HepG2 (cell line): Measurements from ENCODE around the gene SP110. TPM values are rescaled to one million over a fixed set of nuclear protein-coding genes. Genes with fewer than 3 reads are reported as not detected.

Source experiments
- AHDC1 ChIP-seq: sonication (generic); formaldehyde crosslinking; IDR thresholded peaks from 2 replicates; pipeline ENCODE4 v1.5.1; 2020; ENCODE audit warnings: mild to moderate bottlenecking, missing genetic modification reagents, borderline replicate concordance
- ATF1 ChIP-seq: IDR thresholded peaks from 2 replicates; pipeline ENCODE4 v1.6.1; 2016; ENCODE audit warnings: mild to moderate bottlenecking, control low read depth
- ATF4 ChIP-seq, 2 experiments: fragments of 450-650 bp in 1 of 2; sonication (generic) in 1 of 2; formaldehyde crosslinking; IDR thresholded peaks; 2 replicates each; pipeline versions ENCODE4 v1.5.0 to v1.8.0; 2020 to 2022; ENCODE audit warnings: mild to moderate bottlenecking in 1 of 2, missing genetic modification reagents in 1 of 2
- FOXP1 ChIP-seq, 2 experiments: fragments of 450-650 bp in 1 of 2; IDR thresholded peaks; 2 replicates each; pipeline ENCODE4 v1.6.1; 2017 to 2018; ENCODE audit warnings: antibody characterized with exemption in 1 of 2
- HMG20B ChIP-seq: conservative IDR thresholded peaks from 2 replicates; pipeline ENCODE4 v1.6.1; 2016; ENCODE audit warnings: missing genetic modification reagents, missing compliant biosample characterization
- JUND ChIP-seq: sonication (generic); formaldehyde crosslinking; IDR thresholded peaks from 2 replicates; pipeline ENCODE4 v1.8.0; 2022; ENCODE audit warnings: mild to moderate bottlenecking, missing genetic modification reagents
- KLF6 ChIP-seq: IDR thresholded peaks from 2 replicates; pipeline ENCODE4 v1.8.0; 2016; ENCODE audit warnings: missing biosample characterization, missing genetic modification reagents
- NCOA1 ChIP-seq: sonication (generic); formaldehyde crosslinking; IDR thresholded peaks from 2 replicates; pipeline ENCODE4 v1.9.0; 2021; ENCODE audit warnings: missing genetic modification reagents
- PRDM10 ChIP-seq: sonication (generic); formaldehyde crosslinking; IDR thresholded peaks from 2 replicates; pipeline ENCODE4 v1.4.0; 2020; ENCODE audit warnings: low read depth, missing genetic modification reagents
- SAP130 ChIP-seq: IDR thresholded peaks from 2 replicates; pipeline ENCODE4 v1.6.1; 2016; ENCODE audit warnings: low read depth
- TFAP4 ChIP-seq: sonication (generic); IDR thresholded peaks from 2 replicates; pipeline ENCODE4 v1.6.1; 2016; ENCODE audit warnings: low read depth, borderline replicate concordance
- THAP9 ChIP-seq: sonication (generic); formaldehyde crosslinking; IDR thresholded peaks from 2 replicates; pipeline ENCODE4; 2020; ENCODE audit warnings: missing genetic modification reagents, mild to moderate bottlenecking, borderline replicate concordance
- ZBTB8A ChIP-seq: sonication (generic); formaldehyde crosslinking; IDR thresholded peaks from 2 replicates; pipeline ENCODE4 v1.4.0; 2020; ENCODE audit warnings: mild to moderate bottlenecking, low read depth, missing genetic modification reagents, borderline replicate concordance
- ZNF263 ChIP-seq: sonication (generic); formaldehyde crosslinking; IDR thresholded peaks from 2 replicates; pipeline ENCODE4 v1.4.0; 2020; ENCODE audit warnings: missing genetic modification reagents
- ZNF326 ChIP-seq: sonication (generic); formaldehyde crosslinking; IDR thresholded peaks from 2 replicates; pipeline ENCODE4 v1.4.0; 2020; ENCODE audit warnings: missing genetic modification reagents, borderline replicate concordance
- polyA plus RNA-seq, 8 experiments: library from polyadenylated mRNA; depleted of rRNA in 3 of 8; stranded (reverse) in 7 of 8; unstranded in 1 of 8; fragments of >200 nt; fragmentation: Illumina TruSeq in 4 of 8; extraction: Trizol in 4 of 8; gene quantifications; 2 replicates each; pipeline versions ENCODE4 v1.2.1 to v1.2.3, GENCODE V29; 2011 to 2016; ENCODE audit warnings: low read depth in 4 of 8, missing spikeins in 1 of 8, mixed read lengths in 1 of 8; ENCODE audit not compliant: insufficient read depth in 1 of 8
- total RNA-seq, 5 experiments: library from RNA; depleted of rRNA; stranded (reverse); fragments of >200 nt; fragmentation: Illumina TruSeq; extraction: Trizol; gene quantifications; 2 replicates each; pipeline ENCODE4 v1.2.3, GENCODE V29; 2016; ENCODE audit warnings: low read depth in 1 of 5

Gene SP110
- total and polyA plus RNA-seq, 2 of the 13 experiments (the other 11 are each of a cell fraction or from before 2014, with no cell fraction given), result 7.9 to 10.4 TPM

- TF ChIP-seq PRDM10 (CRISPR knock-in tag) (no peak), AHDC1 (CRISPR knock-in tag) (peak; percentile 73; the same call in 1 of the 2 replicates), THAP9 (CRISPR knock-in tag) (no peak), KLF6 (0 out of 2 replicates have a peak, but pooled peaks have one; percentile 46), JUND (CRISPR knock-in tag) (no peak), TFAP4 (peak; percentile 77; the same call in 1 of the 2 replicates), ATF1 (CRISPR knock-in tag) (no peak), ZNF263 (CRISPR knock-in tag) (no peak), NCOA1 (CRISPR knock-in tag) (no peak), ATF4 (CRISPR knock-in tag; IDR thresholded peaks at IDR 0.05) (peak in 1 of 2 experiments; percentile 35; a peak in 1 of 4 replicates), SAP130 (CRISPR knock-in tag) (peak; percentile 77), ZNF326 (no peak), FOXP1 (IDR thresholded peaks at IDR 0.05) (no peak), FOXP1 (CRISPR knock-in tag; IDR thresholded peaks at IDR 0.05) (peak; percentile 86), HMG20B (0 out of 2 replicates have a peak, but pooled peaks have one; percentile 32), ZBTB8A (CRISPR knock-in tag) (no peak)
Observed at GRCh38 chr2:230129343-230129742, 90.4 kb downstream of the SP110 start (continued).
